ENCODE data around the gene PITPNM2. TPM values are rescaled to one million over a fixed set of nuclear protein-coding genes. Genes with fewer than 3 reads are reported as not detected.

Gene PITPNM2
- total RNA-seq, 2 donors from 2014 or later, result 2.4 to 15.7 TPM

DNA sequence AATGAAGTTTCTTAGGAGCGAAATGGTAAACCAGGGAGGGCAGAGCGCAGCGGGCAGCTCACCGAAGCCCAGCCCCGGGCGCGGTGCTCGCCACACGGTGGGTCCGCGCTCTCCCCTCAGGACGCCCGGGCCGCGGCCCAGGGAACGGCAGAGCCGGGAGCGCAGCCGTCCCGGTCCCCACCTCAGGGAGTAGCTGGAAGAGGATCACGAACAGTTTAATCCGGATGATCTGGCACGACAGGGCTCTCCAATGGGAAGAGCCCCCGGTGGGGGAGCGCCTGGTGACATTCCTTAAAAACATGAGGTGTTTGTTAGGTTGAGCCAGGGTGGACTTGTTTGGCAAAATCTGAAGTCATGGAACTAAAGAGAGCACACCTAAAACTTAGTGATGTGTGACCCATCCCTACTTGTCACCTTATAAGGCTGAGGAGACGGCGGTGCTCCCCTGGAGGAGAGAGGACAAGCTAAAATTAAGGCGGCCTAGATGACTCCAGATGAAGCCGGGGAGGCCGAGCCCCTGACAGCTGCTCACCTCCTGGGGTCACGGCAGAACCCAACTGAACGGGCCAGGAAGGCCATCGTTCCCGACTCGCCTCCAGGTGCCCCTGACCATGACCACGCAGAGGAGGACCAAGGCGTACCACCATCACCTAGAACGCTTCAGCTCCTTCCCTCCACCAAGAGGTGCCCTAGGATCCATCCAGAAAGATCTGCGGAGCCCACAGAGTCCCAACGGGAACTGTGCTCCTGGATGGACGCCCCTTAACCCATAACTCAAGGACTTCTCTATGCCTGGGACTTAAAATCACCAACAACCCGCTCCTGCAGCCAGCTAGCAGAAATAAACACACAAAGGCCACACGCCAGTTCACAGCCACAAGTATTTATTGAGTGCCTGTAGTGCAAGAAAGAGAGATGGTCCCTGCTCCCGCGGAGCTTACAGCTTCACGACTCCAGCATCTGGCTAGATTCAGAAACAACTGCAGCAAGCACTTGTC lies 866 bp upstream of the PITPNM2 start:
- H3K36me3 ChIP-seq, result no peaks in the 10 kb centered on the region
- WGBS, result 37% methylated on average over 46 of the region's 46 CpGs
- H3K4me3 ChIP-seq, result peak overlapping the region; percentile 70 to 73
- intact Hi-C loops (cut with DNase I), result loop anchor here (1.0 to 5.0 kb wide), 3 partner anchors 81 to 169 kb away; partner anchors contain the start of genes ARL6IP4, MPHOSPH9 and MTRFR
- no peaks in the 10 kb centered on the region for H3K9me3 ChIP-seq
- TF ChIP-seq CTCF (IDR thresholded peaks at IDR 0.05) (no peak), POLR2A (IDR thresholded peaks at IDR 0.05) (no peak), POLR2AphosphoS5 (IDR thresholded peaks at IDR 0.05) (no peak)
- peaks cover 6% of the 10 kb centered on the region for H3K4me1 ChIP-seq (replicated peaks)
- H3K27me3 ChIP-seq (replicated peaks; ENCODE audit: insufficient read depth), result no peaks in the 10 kb centered on the region
- no peak for DNase-seq (ENCODE audit: low spot score)
- H3K27ac ChIP-seq, result peak overlapping the region; percentile 87 to 89

- TF ChIP-seq CTCF (IDR thresholded peaks at IDR 0.05) (no peak), POLR2AphosphoS5 (IDR thresholded peaks at IDR 0.05) (no peak), POLR2A (IDR thresholded peaks at IDR 0.05) (no peak)
- H3K27me3 ChIP-seq (replicated peaks; ENCODE audit: insufficient read depth), result no peaks in the 10 kb centered on the region
- H3K4me1 ChIP-seq (replicated peaks), result peaks cover 6% of the 10 kb centered on the region
- intact Hi-C loops (cut with DNase I), result loop anchor here (2.0 to 5.0 kb wide), 2 partner anchors 82 to 168 kb away; partner anchors contain the start of genes ARL6IP4, MPHOSPH9 and MTRFR
- DNase-seq (ENCODE audit: low spot score), result no peak
- peak overlapping the region; percentile 69 to 74 for H3K27ac ChIP-seq
- H3K9me3 ChIP-seq, result no peaks in the 10 kb centered on the region
- H3K36me3 ChIP-seq, result no peaks in the 10 kb centered on the region
- 2% methylated on average over 18 of the region's 54 CpGs for WGBS
- H3K4me3 ChIP-seq, result peak overlapping the region; percentile 70 to 73
Measured at GRCh38 chr12:123150275-123150743, 581 bp downstream of the PITPNM2 start.

DNA sequence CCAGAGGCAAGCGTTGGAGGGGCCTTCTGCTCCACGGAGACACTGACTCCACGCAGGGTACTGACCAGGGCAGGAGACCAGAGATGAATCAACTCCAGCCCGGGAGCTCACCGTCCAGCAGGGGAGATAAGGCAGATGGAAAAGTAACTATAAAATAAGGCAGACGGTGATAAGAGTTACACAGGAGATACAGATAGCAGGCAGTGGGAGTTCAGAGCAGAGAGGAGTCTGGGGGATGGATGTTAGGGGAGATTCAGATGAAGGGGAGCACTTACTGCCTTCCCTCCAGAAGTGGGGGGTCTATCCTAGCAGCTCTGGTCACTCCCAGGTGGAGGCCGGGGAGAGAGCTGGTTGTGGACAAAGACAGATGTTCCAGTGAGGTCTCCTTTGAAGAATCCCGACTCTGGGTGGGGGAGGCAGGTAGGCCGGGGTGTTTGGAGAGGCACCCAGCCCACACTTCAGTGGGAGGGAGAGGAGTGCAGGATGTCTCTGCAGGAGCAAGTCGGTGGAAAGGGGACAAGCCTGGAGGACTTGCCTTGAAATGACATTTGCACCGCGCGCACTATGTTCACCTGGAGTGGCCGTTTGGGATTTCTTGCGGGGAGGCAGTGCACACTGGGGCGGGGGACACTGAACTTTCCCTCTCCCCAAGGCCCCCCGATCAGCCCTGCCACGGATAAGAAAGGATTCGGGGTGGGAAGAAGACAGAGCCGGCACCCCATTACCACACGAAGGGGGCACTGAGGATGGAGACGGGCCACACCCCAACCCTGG lies 1.2 kb downstream of the PITPNM2 start:
- intact Hi-C loops (cut with DNase I), result loop anchor here (2.0 to 5.0 kb wide), 2 partner anchors 83 to 167 kb away; partner anchors contain the start of genes ARL6IP4, MPHOSPH9 and MTRFR
- 26% methylated on average over 22 of the region's 22 CpGs for WGBS
- Histone ChIP-seq H3K4me3 (peak overlapping the region; percentile 70 to 73), H3K27ac (peak overlapping the region; percentile 69 to 74), H3K27me3 (replicated peaks; ENCODE audit: insufficient read depth) (no peaks in the 10 kb centered on the region), H3K9me3 (no peaks in the 10 kb centered on the region), H3K36me3 (no peaks in the 10 kb centered on the region), H3K4me1 (replicated peaks) (peaks cover 6% of the 10 kb centered on the region)
- no peak for DNase-seq (ENCODE audit: low spot score)
- TF ChIP-seq POLR2AphosphoS5 (IDR thresholded peaks at IDR 0.05) (no peak), POLR2A (IDR thresholded peaks at IDR 0.05) (no peak), CTCF (IDR thresholded peaks at IDR 0.05) (no peak)

DNA sequence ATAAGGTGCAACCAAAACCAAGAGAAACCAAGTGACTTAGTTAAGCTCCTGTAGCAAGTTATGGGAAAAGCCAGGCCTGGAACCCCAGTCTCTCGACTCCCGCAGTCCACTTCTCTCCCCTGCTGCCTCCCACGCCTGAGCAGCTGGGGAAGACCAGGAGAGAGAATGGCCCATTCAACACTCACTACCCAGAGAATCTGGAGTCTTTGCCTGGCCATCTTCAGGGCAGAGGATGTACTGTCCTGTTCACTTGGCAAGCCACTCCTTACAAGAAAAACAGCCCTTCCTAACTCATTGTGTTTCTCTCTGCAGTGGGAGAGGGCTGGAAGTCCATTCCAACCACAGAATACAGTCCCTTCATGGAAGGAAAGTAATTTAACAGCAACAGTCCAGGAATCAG lies 1.8 kb downstream of the PITPNM2 start:
- H3K4me1 ChIP-seq (replicated peaks), result peaks cover 6% of the 10 kb centered on the region
- DNase-seq (ENCODE audit: low spot score), result no peak
- 36% methylated on average over 3 of the region's 3 CpGs for WGBS
- peak; percentile 19 for TF ChIP-seq POLR2AphosphoS5 (IDR thresholded peaks at IDR 0.05)
- TF ChIP-seq POLR2A (IDR thresholded peaks at IDR 0.05), result no peak
- intact Hi-C loops (cut with DNase I), result no loop called here
- H3K9me3 ChIP-seq, result no peaks in the 10 kb centered on the region
- no peak overlapping the region for H3K4me3 ChIP-seq
- H3K27ac ChIP-seq, result peak overlapping the region; percentile 69 to 74
- no peaks in the 10 kb centered on the region for H3K27me3 ChIP-seq (replicated peaks; ENCODE audit: insufficient read depth)
- no peaks in the 10 kb centered on the region for H3K36me3 ChIP-seq

DNA sequence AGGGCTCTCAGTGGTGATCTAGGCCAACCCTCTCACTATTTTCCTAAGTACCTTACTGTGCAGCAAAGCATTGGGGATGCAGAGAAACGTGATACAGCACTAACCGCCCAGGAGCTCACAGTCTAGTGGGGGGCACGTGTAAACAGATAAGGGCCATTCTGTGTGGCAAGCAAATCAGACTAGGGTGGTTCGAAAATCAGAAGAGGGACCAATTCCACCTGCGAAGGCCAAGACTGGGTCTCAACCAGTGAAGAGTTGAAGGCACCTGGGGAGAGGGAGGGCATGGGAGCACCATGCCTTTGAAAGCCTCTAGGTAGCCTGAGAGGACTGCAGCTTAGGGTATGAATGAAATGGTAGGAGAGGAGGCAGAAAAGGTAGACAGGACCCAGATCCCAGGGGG lies 2.2 kb downstream of the PITPNM2 start:
- H3K27ac ChIP-seq, result peak overlapping the region in 1 of 2 donors; percentile 74
- no peaks in the 10 kb centered on the region for H3K9me3 ChIP-seq
- TF ChIP-seq POLR2A (IDR thresholded peaks at IDR 0.05) (no peak), POLR2AphosphoS5 (IDR thresholded peaks at IDR 0.05) (no peak), CTCF (IDR thresholded peaks at IDR 0.05) (no peak)
- no peaks in the 10 kb centered on the region for H3K27me3 ChIP-seq (replicated peaks; ENCODE audit: insufficient read depth)
- 76% methylated on average over 5 of the region's 5 CpGs for WGBS
- peaks cover 6% of the 10 kb centered on the region for H3K4me1 ChIP-seq (replicated peaks)
- intact Hi-C loops (cut with DNase I), result no loop called here
- no peak for DNase-seq (ENCODE audit: low spot score)
- H3K36me3 ChIP-seq, result no peaks in the 10 kb centered on the region
- H3K4me3 ChIP-seq, result no peak overlapping the region
